ENCODE measurements around the gene BPGM. TPM values are rescaled to one million over a fixed set of nuclear protein-coding genes. Genes with fewer than 3 reads are reported as not detected.

Gene BPGM
- total RNA-seq, 1 donor from 2014 or later = 49.7 TPM

DNA sequence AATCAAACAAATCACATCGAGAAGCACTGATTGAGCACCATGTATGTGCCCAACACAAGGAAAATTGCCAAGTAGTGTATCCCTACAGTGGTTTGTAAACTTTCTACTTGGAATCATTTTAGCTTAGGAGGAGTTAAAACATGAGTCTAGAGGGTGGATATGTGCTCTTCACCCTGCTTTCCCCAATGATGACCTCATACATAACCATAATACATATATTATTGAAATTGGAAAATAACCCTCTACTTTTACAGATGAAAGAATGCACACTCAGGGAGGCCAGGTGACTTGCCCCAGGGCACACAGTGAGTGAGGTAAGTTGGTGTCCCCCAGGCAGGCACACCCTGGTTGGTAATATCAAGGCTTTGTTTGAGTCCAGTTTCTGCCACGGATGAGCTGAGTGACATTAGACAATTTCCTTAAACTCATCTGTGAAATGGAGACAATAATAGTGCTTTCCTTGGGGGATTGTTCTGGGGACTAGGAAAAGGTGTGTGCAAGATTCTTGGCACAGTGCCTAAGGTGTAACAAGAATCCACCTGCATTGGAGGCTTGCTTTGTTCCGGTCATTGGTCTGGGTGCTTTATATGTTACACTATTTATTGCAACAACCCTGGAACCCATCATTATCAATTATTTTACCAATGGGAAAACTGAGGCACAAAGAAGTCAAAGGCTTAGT is 50.7 kb downstream of the BPGM start:
- Histone ChIP-seq H3K27me3 (no peaks in the 10 kb centered on the region), H3K9ac (no peak overlapping the region), H3K4me2 (no peak overlapping the region), H3K4me3 (no peak overlapping the region), H3K9me3 (ENCODE audit: low read depth) (no peaks in the 10 kb centered on the region), H2AFZ (replicated peaks) (no peak overlapping the region), H3K27ac (no peak overlapping the region), H3K36me3 (no peaks in the 10 kb centered on the region), H3K79me2 (ENCODE audit: low read depth) (no peaks in the 10 kb centered on the region), H3K4me1 (peaks cover 21% of the 10 kb centered on the region), H3F3A (ENCODE audit: low read depth) (no peaks in the 10 kb centered on the region), H4K20me1 (ENCODE audit: low read depth) (no peaks in the 10 kb centered on the region)
- Mint-ChIP-seq H3K4me1 (peaks cover 25% of the 10 kb centered on the region), H3K27ac (no peak overlapping the region), H3K9me3 (no peaks in the 10 kb centered on the region), H3K36me3 (no peaks in the 10 kb centered on the region), H3K27me3 (ENCODE audit: insufficient read depth, low read depth) (peaks cover 4% of the 10 kb centered on the region), H3K4me3 (no peak overlapping the region)
- TF ChIP-seq EZH2 (IDR thresholded peaks at IDR 0.05) = no peak
- TF ChIP-seq, protein P1, sequence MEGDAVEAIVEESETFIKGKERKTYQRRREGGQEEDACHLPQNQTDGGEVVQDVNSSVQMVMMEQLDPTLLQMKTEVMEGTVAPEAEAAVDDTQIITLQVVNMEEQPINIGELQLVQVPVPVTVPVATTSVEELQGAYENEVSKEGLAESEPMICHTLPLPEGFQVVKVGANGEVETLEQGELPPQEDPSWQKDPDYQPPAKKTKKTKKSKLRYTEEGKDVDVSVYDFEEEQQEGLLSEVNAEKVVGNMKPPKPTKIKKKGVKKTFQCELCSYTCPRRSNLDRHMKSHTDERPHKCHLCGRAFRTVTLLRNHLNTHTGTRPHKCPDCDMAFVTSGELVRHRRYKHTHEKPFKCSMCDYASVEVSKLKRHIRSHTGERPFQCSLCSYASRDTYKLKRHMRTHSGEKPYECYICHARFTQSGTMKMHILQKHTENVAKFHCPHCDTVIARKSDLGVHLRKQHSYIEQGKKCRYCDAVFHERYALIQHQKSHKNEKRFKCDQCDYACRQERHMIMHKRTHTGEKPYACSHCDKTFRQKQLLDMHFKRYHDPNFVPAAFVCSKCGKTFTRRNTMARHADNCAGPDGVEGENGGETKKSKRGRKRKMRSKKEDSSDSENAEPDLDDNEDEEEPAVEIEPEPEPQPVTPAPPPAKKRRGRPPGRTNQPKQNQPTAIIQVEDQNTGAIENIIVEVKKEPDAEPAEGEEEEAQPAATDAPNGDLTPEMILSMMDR (IDR thresholded peaks at IDR 0.05) = no peak
- TF ChIP-seq EZH2phosphoT487 (IDR thresholded peaks at IDR 0.05) = no peak
- DNase-seq (ENCODE audit: low spot score) = no peak

DNA sequence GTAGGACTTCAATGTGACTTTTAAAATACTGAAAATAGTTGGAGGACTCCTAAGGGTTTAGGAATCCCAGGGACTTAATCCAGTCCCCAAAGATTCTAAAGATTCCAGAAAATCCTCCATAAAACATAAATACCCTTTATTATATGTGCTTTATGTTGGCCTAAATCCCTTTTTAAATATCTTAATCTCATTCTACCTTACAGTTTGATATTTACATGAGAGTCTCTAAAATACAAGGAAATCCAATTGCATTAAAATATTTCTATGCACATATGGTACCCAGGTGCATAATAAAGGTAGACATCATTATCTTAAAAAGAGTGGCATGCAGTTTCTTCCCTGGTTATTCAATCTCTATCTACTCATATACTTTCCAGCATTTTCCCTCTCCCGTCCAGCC is 51.8 kb downstream of the BPGM start:
- Mint-ChIP-seq H3K27ac (no peak overlapping the region), H3K36me3 (no peaks in the 10 kb centered on the region), H3K4me3 (no peak overlapping the region), H3K4me1 (peaks cover 36% of the 10 kb centered on the region), H3K9me3 (no peaks in the 10 kb centered on the region), H3K27me3 (ENCODE audit: insufficient read depth, low read depth) (peaks cover 4% of the 10 kb centered on the region)
- no peaks in the 10 kb centered on the region for H3K79me2 ChIP-seq (ENCODE audit: low read depth)
- no peak overlapping the region for H3K4me2 ChIP-seq
- no peaks in the 10 kb centered on the region for H3K9me3 ChIP-seq (ENCODE audit: low read depth)
- H3F3A ChIP-seq (ENCODE audit: low read depth) = no peaks in the 10 kb centered on the region
- no peaks in the 10 kb centered on the region for H3K36me3 ChIP-seq
- no peak overlapping the region for H3K27ac ChIP-seq
- peaks cover 29% of the 10 kb centered on the region for H3K4me1 ChIP-seq
- no peak for DNase-seq (ENCODE audit: low spot score)
- TF ChIP-seq EZH2phosphoT487 (IDR thresholded peaks at IDR 0.05) = no peak
- TF ChIP-seq, protein P1 (IDR thresholded peaks at IDR 0.05) = no peak
- TF ChIP-seq EZH2 (IDR thresholded peaks at IDR 0.05) = no peak
- no peaks in the 10 kb centered on the region for H4K20me1 ChIP-seq (ENCODE audit: low read depth)
- no peaks in the 10 kb centered on the region for H3K27me3 ChIP-seq
- H3K4me3 ChIP-seq = no peak overlapping the region
- H3K9ac ChIP-seq = no peak overlapping the region
- H2AFZ ChIP-seq (replicated peaks) = no peak overlapping the region

DNA sequence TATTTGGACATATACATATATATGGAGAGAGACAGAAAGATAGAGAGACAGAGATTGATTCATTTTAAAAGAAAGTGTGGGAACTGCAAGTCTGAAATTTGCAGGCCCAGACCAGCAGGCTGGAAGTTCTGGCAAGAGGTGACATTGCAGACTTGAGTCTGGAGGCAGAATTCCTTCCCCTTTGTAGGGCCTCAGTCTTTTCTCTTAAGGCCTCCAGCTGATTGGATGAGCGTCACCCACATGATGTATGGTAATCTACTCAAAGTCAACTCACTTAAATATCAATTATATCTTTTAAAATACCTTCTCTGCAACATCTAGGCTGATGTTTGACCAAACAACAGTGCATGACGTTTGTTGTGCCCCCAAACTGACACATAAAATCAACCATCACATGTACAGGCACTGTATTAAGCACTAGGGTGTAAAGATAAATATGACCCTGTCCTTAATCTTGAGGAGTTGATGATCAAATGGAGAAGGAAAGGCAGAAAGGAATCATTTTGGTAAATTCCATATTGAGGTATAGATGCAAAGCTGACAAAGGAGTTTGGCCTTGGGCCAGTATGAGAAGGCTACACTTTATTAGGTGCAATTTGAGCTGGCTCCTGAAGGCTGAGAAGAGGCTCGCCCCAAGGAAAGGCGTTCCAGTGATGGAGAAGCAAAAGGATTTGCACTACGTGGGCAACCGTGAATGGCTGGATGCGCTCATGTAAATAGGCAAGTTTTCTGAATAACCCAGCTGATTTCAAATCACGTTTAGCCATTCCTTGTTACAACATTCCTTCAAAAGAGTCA is 52.6 kb downstream of the BPGM start:
- H3K4me1 Mint-ChIP-seq = peaks cover 42% of the 10 kb centered on the region
- Histone ChIP-seq H3K27ac (no peak overlapping the region), H4K20me1 (ENCODE audit: low read depth) (no peaks in the 10 kb centered on the region), H3K4me2 (no peak overlapping the region), H3K9ac (no peak overlapping the region), H3K27me3 (no peaks in the 10 kb centered on the region), H3K36me3 (no peaks in the 10 kb centered on the region), H3K4me3 (no peak overlapping the region), H3K4me1 (peaks cover 36% of the 10 kb centered on the region), H3K79me2 (ENCODE audit: low read depth) (no peaks in the 10 kb centered on the region), H3F3A (ENCODE audit: low read depth) (no peaks in the 10 kb centered on the region), H2AFZ (replicated peaks) (peak overlapping the region; percentile 23), H3K9me3 (ENCODE audit: low read depth) (no peaks in the 10 kb centered on the region)
- H3K4me3 Mint-ChIP-seq = no peak overlapping the region
- H3K36me3 Mint-ChIP-seq = no peaks in the 10 kb centered on the region
- DNase-seq (ENCODE audit: low spot score) = no peak
- peaks cover 4% of the 10 kb centered on the region for H3K27me3 Mint-ChIP-seq (ENCODE audit: insufficient read depth, low read depth)
- H3K27ac Mint-ChIP-seq = no peak overlapping the region
- TF ChIP-seq EZH2 (IDR thresholded peaks at IDR 0.05) = no peak
- TF ChIP-seq, protein P1 (IDR thresholded peaks at IDR 0.05) = no peak
- TF ChIP-seq EZH2phosphoT487 (IDR thresholded peaks at IDR 0.05) = no peak
- no peaks in the 10 kb centered on the region for H3K9me3 Mint-ChIP-seq
